Measurements from ENCODE around the gene DTX3. TPM values are rescaled to one million over a fixed set of nuclear protein-coding genes. Genes with fewer than 3 reads are reported as not detected.
"Not testable (repeated sequence)": the region's sequence is repeated elsewhere in the genome, so short reads cannot be mapped to it uniquely, and the experiment has no call there.

Gene DTX3
- total and polyA plus RNA-seq, 9 donors = 37.9 to 75.2 (median 56.2) TPM

DNA sequence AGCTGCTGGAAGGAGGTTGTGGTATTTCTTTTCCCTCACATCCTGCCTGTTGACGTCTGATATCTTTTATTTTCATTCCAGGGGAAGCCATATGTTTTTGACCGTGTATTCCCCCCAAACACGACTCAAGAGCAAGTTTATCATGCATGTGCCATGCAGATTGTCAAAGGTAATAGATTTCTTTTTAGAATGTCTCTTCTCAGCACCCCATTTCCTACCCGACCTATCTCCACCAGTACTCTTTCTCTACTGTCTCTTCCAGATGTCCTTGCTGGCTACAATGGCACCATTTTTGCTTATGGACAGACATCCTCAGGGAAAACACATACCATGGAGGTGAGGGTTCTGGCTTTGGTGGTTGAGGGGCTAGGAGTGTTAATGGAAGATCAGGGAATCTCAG, 41.3 kb upstream of the DTX3 start:
- intact Hi-C loops (cut with DNase I) = no loop called here
- Histone ChIP-seq H3K36me3 (no peaks in the 10 kb centered on the region), H3K27me3 (no peaks in the 10 kb centered on the region), H3K9me3 (no peaks in the 10 kb centered on the region), H3K4me1 (ENCODE audit: insufficient read depth) (no peaks in the 10 kb centered on the region), H3K4me3 (no peak overlapping the region), H3K27ac (no peak overlapping the region)
- DNase-seq = no peak
- TF ChIP-seq EP300 (IDR thresholded peaks at IDR 0.05) (no peak), POLR2A (IDR thresholded peaks at IDR 0.05) (no peak), CTCF (IDR thresholded peaks at IDR 0.05) (no peak)
- 21 to 41% (median 26%) methylated on average over 4 of the region's 4 CpGs for WGBS, 3 donors

DNA sequence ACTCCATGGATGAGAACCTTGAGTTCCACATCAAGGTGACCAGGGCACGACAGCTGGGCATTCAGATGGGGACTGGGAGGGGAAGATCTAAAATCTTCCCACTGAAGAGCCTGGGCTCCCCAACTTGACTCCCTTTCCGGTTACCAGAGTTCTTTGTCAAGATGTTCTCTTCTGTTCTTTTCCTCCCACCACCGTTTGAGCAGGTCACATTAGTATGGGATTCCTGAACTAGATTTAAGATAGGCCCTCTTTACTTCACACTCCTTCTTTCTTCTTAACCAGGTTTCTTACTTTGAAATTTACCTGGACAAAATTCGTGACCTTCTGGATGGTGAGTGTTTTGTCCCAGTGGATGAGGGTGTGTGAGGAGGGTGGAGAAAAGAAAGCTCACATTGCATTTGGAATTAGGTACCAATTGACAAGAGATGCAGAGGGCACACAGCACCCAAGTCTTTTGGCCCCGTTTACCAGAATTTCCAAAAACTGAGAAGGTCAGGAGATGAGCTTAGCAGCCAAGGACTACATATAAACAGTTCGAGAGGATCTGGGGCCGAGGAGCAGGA, 40.4 kb upstream of the DTX3 start:
- Histone ChIP-seq H3K4me1 (ENCODE audit: insufficient read depth) (no peaks in the 10 kb centered on the region), H3K4me3 (no peak overlapping the region), H3K9me3 (no peaks in the 10 kb centered on the region), H3K36me3 (no peaks in the 10 kb centered on the region), H3K27me3 (no peaks in the 10 kb centered on the region), H3K27ac (no peak overlapping the region)
- 81 to 85% (median 83%) methylated on average over 7 of the region's 7 CpGs for WGBS, 3 donors
- intact Hi-C loops (cut with DNase I) = no loop called here
- no peak for TF ChIP-seq CTCF (IDR thresholded peaks at IDR 0.05)
- no peak for TF ChIP-seq EP300 (IDR thresholded peaks at IDR 0.05)
- TF ChIP-seq POLR2A (IDR thresholded peaks at IDR 0.05) = no peak
- no peak for DNase-seq

- no peaks in the 10 kb centered on the region for H3K36me3 ChIP-seq
- no peaks in the 10 kb centered on the region for H3K4me1 ChIP-seq (ENCODE audit: insufficient read depth)
- no peak for TF ChIP-seq CTCF (IDR thresholded peaks at IDR 0.05)
- no peak for TF ChIP-seq EP300 (IDR thresholded peaks at IDR 0.05)
- no peak for TF ChIP-seq POLR2A (IDR thresholded peaks at IDR 0.05)
- H3K4me3 ChIP-seq = no peak overlapping the region
- intact Hi-C loops (cut with DNase I) = no loop called here
- no peaks in the 10 kb centered on the region for H3K9me3 ChIP-seq
- DNase-seq = no peak
- WGBS, 3 donors = 68 to 73% (median 72%) methylated on average over 6 of the region's 6 CpGs
- H3K27ac ChIP-seq = no peak overlapping the region
- H3K27me3 ChIP-seq = no peaks in the 10 kb centered on the region
Observed at GRCh38 chr12:57568838-57569237, 35.8 kb upstream of the DTX3 start.

GRCh38 chr12:57569858-57570257, 34.8 kb upstream of the DTX3 start:
- no peaks in the 10 kb centered on the region for H3K27me3 ChIP-seq
- H3K4me3 ChIP-seq = no peak overlapping the region
- H3K4me1 ChIP-seq (ENCODE audit: insufficient read depth) = no peaks in the 10 kb centered on the region
- no peaks in the 10 kb centered on the region for H3K36me3 ChIP-seq
- TF ChIP-seq EP300 (IDR thresholded peaks at IDR 0.05) = no peak
- TF ChIP-seq POLR2A (IDR thresholded peaks at IDR 0.05) = no peak
- TF ChIP-seq CTCF (IDR thresholded peaks at IDR 0.05) = no peak
- no peak overlapping the region for H3K27ac ChIP-seq
- DNase-seq = no peak
- H3K9me3 ChIP-seq = no peaks in the 10 kb centered on the region
- WGBS, 3 donors = 83 to 87% (median 84%) methylated on average over 18 of the region's 18 CpGs
- intact Hi-C loops (cut with DNase I) = no loop called here

DNA sequence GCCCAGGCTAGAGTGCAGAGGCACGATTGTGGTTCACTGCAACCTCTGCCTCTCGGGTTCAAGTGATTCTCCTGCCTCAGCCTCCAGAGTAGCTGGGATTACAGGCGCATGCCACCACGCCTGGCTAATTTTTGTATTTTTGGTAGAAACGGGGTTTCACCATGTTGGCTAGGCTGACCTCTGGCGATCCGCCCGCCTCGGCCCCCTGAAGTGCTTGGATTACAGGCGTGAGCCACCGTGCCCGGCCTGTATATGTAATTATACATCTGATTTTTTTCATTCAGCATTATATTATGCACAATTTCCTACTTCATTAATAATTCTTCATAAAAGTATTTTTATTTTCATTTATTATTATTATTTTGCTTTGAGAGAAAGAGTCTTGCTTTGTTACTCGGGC, 34.2 kb upstream of the DTX3 start:
- H3K4me1 ChIP-seq (ENCODE audit: insufficient read depth); intact Hi-C loops (cut with DNase I); H3K27ac ChIP-seq; H3K4me3 ChIP-seq; H3K27me3 ChIP-seq; H3K36me3 ChIP-seq; DNase-seq; H3K9me3 ChIP-seq: not testable (repeated sequence)
- 80 to 84% (median 82%) methylated on average over 13 of the region's 13 CpGs for WGBS, 3 donors
